Smooth muscle cell (in vitro differentiated cells): ENCODE data around the gene CELA1. TPM values are rescaled to one million over a fixed set of nuclear protein-coding genes. Genes with fewer than 3 reads are reported as not detected.
A peak's percentile ranks its signal among the peaks of the same experiment; 100 is the strongest.
"Not testable (repeated sequence)": the region's sequence is repeated elsewhere in the genome, so short reads cannot be mapped to it uniquely, and the experiment has no call there.

Experiments
- DNase-seq: peaks from one replicate; lab custom pipeline; 2025; ENCODE audit not compliant: unreplicated experiment; lab: John Stamatoyannopoulos, UW
- H2AFZ ChIP-seq: fragments of 200-600 bp; sonication (generic); 2 replicates; pipeline ENCODE4 v1.6.0; 2016; ENCODE audit warnings: antibody characterized with exemption, low read depth, mild to moderate bottlenecking
- H3F3A ChIP-seq: fragments of 200-600 bp; sonication (generic); 2 replicates; pipeline ENCODE4 v1.6.0; 2017; ENCODE audit warnings: antibody characterized with exemption, low read depth
- H3K27ac ChIP-seq: fragments of 200-600 bp; sonication (generic); 2 replicates; pipeline ENCODE4 v1.5.1; 2016; ENCODE audit warnings: low read depth, mild to moderate bottlenecking
- H3K27me3 ChIP-seq: fragments of 200-600 bp; sonication (generic); 2 replicates; pipeline ENCODE4 v1.6.1; 2016; ENCODE audit warnings: low read depth, mild to moderate bottlenecking
- H3K36me3 ChIP-seq: fragments of 200-600 bp; sonication (generic); 2 replicates; pipeline ENCODE4 v1.5.1; 2016; ENCODE audit warnings: low read depth
- H3K4me1 ChIP-seq: fragments of 200-600 bp; sonication (generic); 2 replicates; pipeline ENCODE4 v1.5.1; 2016; ENCODE audit warnings: low read depth
- H3K4me2 ChIP-seq: fragments of 200-600 bp; sonication (generic); 2 replicates; pipeline ENCODE4 v1.6.0; 2016; ENCODE audit warnings: mild to moderate bottlenecking
- H3K4me3 ChIP-seq: fragments of 200-600 bp; sonication (generic); 2 replicates; pipeline ENCODE4 v1.5.1; 2016; ENCODE audit warnings: mild to moderate bottlenecking
- H3K79me2 ChIP-seq: fragments of 200-600 bp; sonication (generic); 2 replicates; pipeline ENCODE4 v1.6.0; 2016; ENCODE audit warnings: low read depth, mild to moderate bottlenecking
- H3K9ac ChIP-seq: fragments of 200-600 bp; sonication (generic); 2 replicates; pipeline ENCODE4 v1.6.0; 2016; ENCODE audit warnings: low read depth
- H3K9me3 ChIP-seq: fragments of 200-600 bp; sonication (generic); replicated peaks from 2 replicates; pipeline ENCODE4 v1.5.1; 2016; ENCODE audit warnings: low read depth
- H4K20me1 ChIP-seq: fragments of 200-600 bp; sonication (generic); 2 replicates; pipeline ENCODE4 v1.6.0; 2016; ENCODE audit warnings: low read depth
- CTCF ChIP-seq: fragments of 200-600 bp; sonication (generic); IDR thresholded peaks from 2 replicates; pipeline ENCODE4 v1.5.1; 2017; ENCODE audit warnings: borderline replicate concordance, mild to moderate bottlenecking, antibody characterized with exemption; ENCODE audit not compliant: insufficient read depth, poor library complexity, severe bottlenecking
- WGBS: methylation state at CpG from one replicate; pipeline ENCODE4 v1.1.7; 2016; ENCODE audit warnings: low lambda C conversion rate; 5-methylcytosine and 5-hydroxymethylcytosine counted together
- polyA plus RNA-seq: library from polyadenylated mRNA; unstranded; fragments of >200 nt; fragmentation: Nextera tagmentation; extraction: Ambion mirVana; gene quantifications from 2 replicates; pipeline ENCODE4 v1.2.1, GENCODE V29; 2016
- total RNA-seq: library from RNA; depleted of rRNA; stranded (reverse); fragments of >200 nt; gene quantifications from 2 replicates; pipeline ENCODE4 v1.2.3, GENCODE V29; 2014

CELA1 gene
- total and polyA plus RNA-seq, 2 experiments from 2014 or later, result not detected

- H3K27ac ChIP-seq, result no peak overlapping the region
- H3K4me1 ChIP-seq, result peaks cover 30% of the 10 kb centered on the region
- H3K9ac ChIP-seq, result no peak overlapping the region
- no peak overlapping the region for H2AFZ ChIP-seq
- TF ChIP-seq CTCF, result no peak
- 55% methylated on average over 3 of the region's 3 CpGs for WGBS
- H3K4me3 ChIP-seq, result no peak overlapping the region
- no peaks in the 10 kb centered on the region for H3K79me2 ChIP-seq
- no peaks in the 10 kb centered on the region for H4K20me1 ChIP-seq
- H3K9me3 ChIP-seq, result no peaks in the 10 kb centered on the region
- H3K36me3 ChIP-seq, result no peaks in the 10 kb centered on the region
- H3K27me3 ChIP-seq, result no peaks in the 10 kb centered on the region
- H3K4me2 ChIP-seq, result no peak overlapping the region
- peaks cover 3% of the 10 kb centered on the region for H3F3A ChIP-seq
- DNase-seq, result no peak
Measured at GRCh38 chr12:51318846-51319599, 27.5 kb downstream of the CELA1 start.

GRCh38 chr12:51318057-51318806 is 28.2 kb downstream of the CELA1 start:
- 76% methylated on average over 8 of the region's 8 CpGs for WGBS
- not testable (repeated sequence) for DNase-seq, H3F3A ChIP-seq

GRCh38 chr12:51311389-51311788 is 35.1 kb downstream of the CELA1 start:
- WGBS, result 100% methylated on average over 1 of the region's 1 CpG
- Histone ChIP-seq H3K79me2 (no peaks in the 10 kb centered on the region), H3K36me3 (no peaks in the 10 kb centered on the region), H3K4me3 (no peak overlapping the region), H3K4me2 (no peak overlapping the region), H3K9ac (no peak overlapping the region), H3K9me3 (no peaks in the 10 kb centered on the region), H3F3A (no peaks in the 10 kb centered on the region), H4K20me1 (no peaks in the 10 kb centered on the region), H2AFZ (no peak overlapping the region), H3K4me1 (no peaks in the 10 kb centered on the region), H3K27me3 (no peaks in the 10 kb centered on the region), H3K27ac (no peak overlapping the region)
- DNase-seq, result no peak
- TF ChIP-seq CTCF, result no peak

More at GRCh38 chr12:51318057-51318806, 28.2 kb downstream of the CELA1 start:
- H3K4me1 ChIP-seq, result peaks cover 30% of the 10 kb centered on the region
- not testable (repeated sequence) for H3K4me3 ChIP-seq, H3K9me3 ChIP-seq, H2AFZ ChIP-seq, H3K27me3 ChIP-seq, H3K79me2 ChIP-seq, H3K4me2 ChIP-seq, H4K20me1 ChIP-seq, H3K9ac ChIP-seq, H3K36me3 ChIP-seq, H3K27ac ChIP-seq

GRCh38 chr12:51307655-51308593 is 38.6 kb downstream of the CELA1 start:
- WGBS, result 77% methylated on average over 6 of the region's 6 CpGs
- Histone ChIP-seq H3K9ac (no peak overlapping the region), H3K79me2 (no peaks in the 10 kb centered on the region), H3K4me2 (peak overlapping the region; percentile 23), H3K9me3 (no peaks in the 10 kb centered on the region), H3K4me3 (no peak overlapping the region), H3K27me3 (no peaks in the 10 kb centered on the region), H3F3A (no peaks in the 10 kb centered on the region), H4K20me1 (no peaks in the 10 kb centered on the region), H3K4me1 (no peaks in the 10 kb centered on the region), H2AFZ (no peak overlapping the region), H3K36me3 (no peaks in the 10 kb centered on the region), H3K27ac (no peak overlapping the region)
- no peak for TF ChIP-seq CTCF
- no peak for DNase-seq
